Bone marrow (tissue), 2 donors: ENCODE measurements around the gene RYR2.
"Not testable (repeated sequence)": the region's sequence is repeated elsewhere in the genome, so short reads cannot be mapped to it uniquely, and the experiment has no call there.

ENCODE experiments used
- DNase-seq, 2 donors: peaks; one replicate each; lab custom pipeline; 2025; lab: John Stamatoyannopoulos, UW

The RYR2 gene

GRCh38 chr1:237261198-237261597 is 219.2 kb downstream of the RYR2 start:
- DNase-seq, result no peak

- DNase-seq, result no peak
These were observed 225.8 kb downstream of the RYR2 start for GRCh38 chr1:237267743-237268142.

GRCh38 chr1:237269938-237270337 is 228.0 kb downstream of the RYR2 start:
- no peak for DNase-seq

GRCh38 chr1:237270353-237270752 is 228.4 kb downstream of the RYR2 start:
- no peak for DNase-seq

- DNase-seq, result not testable (repeated sequence)
These were observed 236.0 kb downstream of the RYR2 start for GRCh38 chr1:237277994-237278393.

GRCh38 chr1:237279629-237280028 is 237.6 kb downstream of the RYR2 start:
- no peak for DNase-seq

- no peak for DNase-seq
These were observed 239.5 kb downstream of the RYR2 start for GRCh38 chr1:237281481-237281880.

GRCh38 chr1:237282208-237282783 is 240.3 kb downstream of the RYR2 start:
- DNase-seq, result no peak

- no peak for DNase-seq
These were observed 246.0 kb downstream of the RYR2 start for GRCh38 chr1:237287876-237288521.

GRCh38 chr1:237293804-237294203 is 251.8 kb downstream of the RYR2 start:
- DNase-seq, result no peak

- no peak for DNase-seq
These were observed 254.9 kb downstream of the RYR2 start for GRCh38 chr1:237296861-237297260.

GRCh38 chr1:237300642-237301041 is 258.7 kb downstream of the RYR2 start:
- DNase-seq, result no peak

- no peak for DNase-seq
These were observed 261.9 kb downstream of the RYR2 start for GRCh38 chr1:237303929-237304328.

- no peak for DNase-seq
These were observed 264.7 kb downstream of the RYR2 start for GRCh38 chr1:237306726-237307125.

- no peak for DNase-seq
These were observed 267.7 kb downstream of the RYR2 start for GRCh38 chr1:237309595-237310118.

GRCh38 chr1:237316352-237316751 is 274.4 kb downstream of the RYR2 start:
- no peak for DNase-seq

GRCh38 chr1:237318748-237319147 is 276.8 kb downstream of the RYR2 start:
- no peak for DNase-seq

- no peak for DNase-seq
These were observed 278.9 kb downstream of the RYR2 start for GRCh38 chr1:237320890-237321289.

GRCh38 chr1:237324226-237324625 is 282.2 kb downstream of the RYR2 start:
- DNase-seq, result no peak

- DNase-seq, result no peak
These were observed 285.1 kb downstream of the RYR2 start for GRCh38 chr1:237327061-237327460.

GRCh38 chr1:237340892-237341291 is 298.9 kb downstream of the RYR2 start:
- no peak for DNase-seq

- no peak for DNase-seq
These were observed 299.4 kb downstream of the RYR2 start for GRCh38 chr1:237341391-237341790.

- DNase-seq, result no peak
These were observed 300.7 kb downstream of the RYR2 start for GRCh38 chr1:237342730-237343129.

GRCh38 chr1:237352747-237353146 is 310.8 kb downstream of the RYR2 start:
- DNase-seq, result no peak
